ENCODE measurements around the gene LARP4B.

LARP4B gene

DNA sequence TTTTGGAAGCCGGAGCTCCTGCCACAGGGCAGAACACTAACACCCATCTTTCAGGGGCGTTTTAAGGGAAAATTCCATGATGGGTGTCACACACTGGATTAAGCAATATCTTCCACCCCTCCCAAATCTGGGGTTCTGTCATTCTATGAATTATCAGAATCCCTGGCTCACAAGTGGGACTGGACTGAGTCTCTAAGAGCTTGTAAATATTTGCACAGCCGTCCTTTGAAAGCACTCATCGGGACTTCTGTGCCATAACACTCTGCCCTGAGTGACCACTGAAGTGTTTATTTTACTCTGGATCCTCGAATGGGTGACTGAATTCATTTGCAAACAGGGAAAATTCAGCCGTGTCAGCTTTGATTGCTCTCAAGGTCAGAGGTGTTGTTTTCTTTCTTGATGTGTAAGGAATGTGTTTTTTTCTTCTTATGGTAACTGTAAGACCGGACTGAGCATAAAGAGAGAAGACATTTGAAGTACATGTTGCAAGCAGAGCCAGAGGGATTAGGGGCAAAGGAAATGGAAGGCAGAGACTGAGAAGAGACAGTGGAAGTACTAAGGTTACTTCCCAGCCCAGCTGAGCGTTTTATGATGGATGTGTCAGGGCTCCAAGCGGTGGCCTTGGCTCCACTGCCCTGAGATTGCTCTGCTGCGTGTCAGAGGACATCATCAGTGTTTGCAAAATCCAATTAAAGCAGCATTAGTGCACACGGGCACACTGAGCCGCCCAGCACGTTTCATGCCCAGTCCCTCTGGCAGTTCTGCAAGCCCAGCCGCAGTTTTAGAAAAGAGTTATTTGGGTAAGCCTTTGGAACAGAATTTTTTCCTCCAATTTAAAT lies 39.0 kb upstream of the LARP4B start:
- H3K27ac ChIP-seq (ENCODE audit: low read length) = peak overlapping the region; percentile 11
- H3K9me3 ChIP-seq (ENCODE audit: control insufficient read depth in 2 of 2, low read length in 2 of 2) = no peaks in the 10 kb centered on the region
- no peaks in the 10 kb centered on the region for H3K27me3 ChIP-seq (ENCODE audit: control insufficient read depth in 1 of 2, insufficient read depth in 2 of 2, low read length in 2 of 2)
- H3K4me1 ChIP-seq (ENCODE audit: control insufficient read depth, insufficient read depth, low read length) = peaks cover 13% of the 10 kb centered on the region
- peak overlapping the region in 1 of 2 donors; percentile 47 for H3K4me3 ChIP-seq (ENCODE audit: low read length in 2 of 2)
- H3K9ac ChIP-seq (ENCODE audit: low read length in 2 of 2) = peak overlapping the region in 1 of 2 donors; percentile 60
- no peaks in the 10 kb centered on the region for H3K36me3 ChIP-seq (ENCODE audit: control insufficient read depth in 2 of 2, insufficient read depth in 2 of 2, low read length in 2 of 2)

DNA sequence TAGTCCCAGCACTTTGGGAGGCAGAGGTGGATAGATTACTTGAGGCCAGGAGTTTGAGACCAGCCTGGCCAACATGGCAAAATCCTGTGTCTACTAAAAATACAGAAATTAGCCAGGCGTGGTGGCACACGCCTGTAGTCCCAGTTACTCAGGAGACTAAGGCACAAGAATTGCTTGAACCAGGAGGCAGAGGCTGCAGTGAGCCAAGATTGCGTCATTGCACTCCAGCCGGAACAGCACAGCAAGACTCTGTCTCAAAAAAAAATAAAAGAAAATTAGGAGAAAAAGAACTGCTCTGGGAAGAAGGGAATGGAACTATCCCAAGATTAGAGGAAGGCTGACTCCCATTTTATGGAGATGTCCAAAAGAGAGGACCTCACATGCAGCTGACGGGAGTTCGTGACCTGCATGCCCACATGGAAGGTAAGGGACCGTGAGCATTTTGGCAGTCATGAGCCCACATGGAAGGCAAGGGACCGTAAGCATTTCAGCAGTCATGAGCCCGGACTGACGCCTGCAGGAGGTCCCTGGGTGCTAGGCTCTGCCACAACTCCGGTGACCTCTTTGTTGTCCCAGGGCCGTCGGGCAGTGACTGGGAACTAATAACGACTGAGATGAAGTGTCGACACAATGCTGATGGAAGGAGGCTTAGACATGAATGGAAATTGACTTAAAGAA lies 38.1 kb upstream of the LARP4B start:
- Histone ChIP-seq H3K36me3 (ENCODE audit: control insufficient read depth in 2 of 2, insufficient read depth in 2 of 2, low read length in 2 of 2) (no peaks in the 10 kb centered on the region), H3K4me1 (ENCODE audit: control insufficient read depth, insufficient read depth, low read length) (peaks cover 13% of the 10 kb centered on the region), H3K9me3 (ENCODE audit: control insufficient read depth in 2 of 2, low read length in 2 of 2) (no peaks in the 10 kb centered on the region), H3K9ac (ENCODE audit: low read length in 2 of 2) (no peak overlapping the region), H3K4me3 (ENCODE audit: low read length in 2 of 2) (no peak overlapping the region), H3K27ac (ENCODE audit: low read length) (no peak overlapping the region), H3K27me3 (ENCODE audit: control insufficient read depth in 1 of 2, insufficient read depth in 2 of 2, low read length in 2 of 2) (no peaks in the 10 kb centered on the region)

DNA sequence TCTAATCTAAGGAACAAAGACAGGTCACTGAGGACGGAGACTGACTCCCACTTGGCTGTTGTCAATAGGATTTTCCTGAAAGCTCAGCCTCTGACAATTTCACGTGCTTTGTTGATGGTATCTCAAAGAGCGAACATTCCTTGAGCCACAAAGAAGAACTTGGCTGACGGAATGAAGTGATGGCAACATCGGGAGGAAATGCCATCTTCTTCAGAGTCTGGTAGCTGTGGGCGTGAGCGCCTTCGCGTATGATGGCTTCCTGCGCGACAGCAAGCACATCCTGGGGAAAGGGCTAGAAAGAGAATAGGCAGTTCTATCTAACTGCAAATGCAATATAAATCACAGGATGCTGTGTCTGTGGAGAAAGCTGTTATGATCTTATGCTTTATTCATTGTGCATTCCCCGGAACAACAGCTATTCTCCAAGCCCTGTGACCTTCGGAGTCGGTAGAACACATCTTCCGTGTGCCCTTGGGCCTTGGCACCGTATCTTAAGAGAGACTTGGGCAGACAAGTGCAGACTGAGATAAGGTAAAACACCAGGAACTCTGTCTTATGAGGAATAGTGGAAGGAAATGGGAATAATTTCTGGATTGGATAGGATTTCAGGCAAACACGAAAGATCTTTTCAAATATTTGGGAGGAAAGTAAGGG lies 37.2 kb upstream of the LARP4B start:
- Histone ChIP-seq H3K9me3 (ENCODE audit: control insufficient read depth in 2 of 2, low read length in 2 of 2) (no peaks in the 10 kb centered on the region), H3K4me1 (ENCODE audit: control insufficient read depth, insufficient read depth, low read length) (peaks cover 13% of the 10 kb centered on the region), H3K4me3 (ENCODE audit: low read length in 2 of 2) (no peak overlapping the region), H3K27me3 (ENCODE audit: control insufficient read depth in 1 of 2, insufficient read depth in 2 of 2, low read length in 2 of 2) (no peaks in the 10 kb centered on the region), H3K36me3 (ENCODE audit: control insufficient read depth in 2 of 2, insufficient read depth in 2 of 2, low read length in 2 of 2) (no peaks in the 10 kb centered on the region), H3K9ac (ENCODE audit: low read length in 2 of 2) (no peak overlapping the region), H3K27ac (ENCODE audit: low read length) (no peak overlapping the region)

DNA sequence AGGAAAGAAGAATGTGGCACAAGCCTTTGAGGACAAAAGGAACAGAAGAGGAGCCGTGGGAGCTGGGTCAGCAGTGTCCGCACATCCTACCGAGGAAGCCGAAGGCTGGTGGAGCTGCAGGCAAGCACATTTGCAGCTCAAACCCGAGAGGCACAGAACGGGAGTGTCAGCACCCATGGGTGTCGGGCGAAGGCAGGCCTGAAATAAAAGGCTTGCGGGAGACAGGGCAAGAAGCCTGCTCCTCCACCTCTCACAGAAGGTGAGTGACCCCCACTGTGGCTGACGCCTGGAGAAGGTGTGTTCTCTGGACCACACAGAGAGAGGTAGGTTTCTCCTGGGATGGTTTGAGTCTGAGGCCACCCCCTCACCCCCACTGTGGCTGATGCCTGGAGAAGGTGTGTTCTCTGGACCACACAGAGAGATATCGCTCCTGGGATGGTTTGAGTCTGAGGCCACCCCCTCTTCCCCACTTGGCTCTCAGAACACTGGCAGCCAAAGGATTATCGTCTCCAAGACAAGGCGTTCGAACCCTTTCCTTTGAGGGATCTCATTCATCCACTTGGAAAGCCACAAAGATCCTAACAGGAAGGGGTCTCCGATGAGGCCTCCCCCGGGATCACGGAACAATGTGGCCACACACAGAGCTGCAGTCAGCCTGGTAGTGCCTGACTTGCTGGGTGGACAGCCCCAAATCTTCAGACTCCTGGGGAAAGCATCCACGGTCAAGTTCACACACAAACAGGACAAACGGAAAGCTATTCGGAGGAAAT lies 35.1 kb upstream of the LARP4B start:
- Histone ChIP-seq H3K4me1 (ENCODE audit: control insufficient read depth, insufficient read depth, low read length) (peaks cover 13% of the 10 kb centered on the region), H3K9me3 (ENCODE audit: control insufficient read depth in 2 of 2, low read length in 2 of 2) (no peaks in the 10 kb centered on the region), H3K36me3 (ENCODE audit: control insufficient read depth in 2 of 2, insufficient read depth in 2 of 2, low read length in 2 of 2) (no peaks in the 10 kb centered on the region), H3K4me3 (ENCODE audit: low read length in 2 of 2) (no peak overlapping the region), H3K9ac (ENCODE audit: low read length in 2 of 2) (no peak overlapping the region), H3K27me3 (ENCODE audit: control insufficient read depth in 1 of 2, insufficient read depth in 2 of 2, low read length in 2 of 2) (peaks cover 0 to 6% of the 10 kb centered on the region in 2 donors), H3K27ac (ENCODE audit: low read length) (no peak overlapping the region)

DNA sequence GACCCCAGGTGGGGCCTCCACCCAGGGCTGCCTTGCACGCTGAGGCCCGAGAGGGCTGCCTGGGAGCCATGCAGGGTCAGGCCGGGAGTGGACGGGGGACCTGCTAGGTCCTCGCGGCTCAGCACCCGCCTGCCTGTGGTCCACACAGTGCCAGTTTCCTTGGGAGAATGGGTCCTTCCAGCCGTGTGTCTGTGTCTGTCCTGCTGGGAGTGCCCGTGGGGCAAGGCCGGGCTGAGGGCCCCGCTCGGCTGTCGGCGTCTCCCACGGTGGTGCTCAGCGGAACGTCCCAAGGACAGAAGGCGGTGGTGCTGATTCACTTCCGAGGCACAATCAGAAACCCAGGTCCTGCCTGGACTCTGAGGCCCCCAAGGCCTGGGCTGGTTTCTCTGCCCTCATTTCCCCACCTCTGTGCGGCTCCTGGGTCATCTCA lies 33.5 kb upstream of the LARP4B start:
- Histone ChIP-seq H3K4me1 (ENCODE audit: control insufficient read depth, insufficient read depth, low read length) (peaks cover under 1% of the 10 kb centered on the region), H3K36me3 (ENCODE audit: control insufficient read depth in 2 of 2, insufficient read depth in 2 of 2, low read length in 2 of 2) (no peaks in the 10 kb centered on the region), H3K4me3 (ENCODE audit: low read length in 2 of 2) (no peak overlapping the region), H3K27me3 (ENCODE audit: control insufficient read depth in 1 of 2, insufficient read depth in 2 of 2, low read length in 2 of 2) (peaks cover under 1 to 7% of the 10 kb centered on the region in 2 donors), H3K9ac (ENCODE audit: low read length in 2 of 2) (no peak overlapping the region), H3K27ac (ENCODE audit: low read length) (no peak overlapping the region), H3K9me3 (ENCODE audit: control insufficient read depth in 2 of 2, low read length in 2 of 2) (no peaks in the 10 kb centered on the region)

DNA sequence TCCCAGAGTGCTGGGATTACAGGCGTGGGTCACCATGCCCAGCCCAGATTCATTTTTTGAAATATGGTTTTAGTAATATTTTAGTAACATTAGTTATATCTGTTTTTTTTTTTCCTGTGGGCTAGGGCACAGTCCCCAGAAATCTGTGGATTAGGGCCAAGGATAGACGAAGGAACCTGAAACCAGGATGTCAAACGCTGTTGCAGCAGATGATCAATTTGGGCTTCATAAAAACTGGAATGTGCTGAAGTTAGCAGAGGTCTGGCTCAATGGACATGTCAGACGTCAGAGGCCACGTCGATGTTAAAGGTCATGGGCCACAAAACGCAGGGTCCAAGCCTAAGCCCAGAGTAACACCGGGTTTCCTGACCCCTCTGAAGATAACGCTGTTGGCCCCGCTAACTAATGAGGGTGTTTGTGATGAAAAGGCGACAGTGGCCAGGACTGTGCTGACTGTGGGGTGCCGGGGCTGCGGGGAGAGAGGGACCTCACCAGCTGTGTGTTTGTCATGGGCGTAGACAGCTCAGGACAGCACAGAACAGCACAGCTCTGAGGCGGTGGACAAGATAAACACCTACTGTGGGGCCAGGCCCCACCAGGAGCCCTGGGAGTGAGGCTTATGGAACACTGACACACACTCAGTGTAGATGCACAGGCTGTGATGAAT lies 32.9 kb upstream of the LARP4B start:
- H3K4me1 ChIP-seq (ENCODE audit: control insufficient read depth, insufficient read depth, low read length) = no peaks in the 10 kb centered on the region
- no peak overlapping the region for H3K9ac ChIP-seq (ENCODE audit: low read length in 2 of 2)
- H3K36me3 ChIP-seq (ENCODE audit: control insufficient read depth in 2 of 2, insufficient read depth in 2 of 2, low read length in 2 of 2) = no peaks in the 10 kb centered on the region
- no peak overlapping the region for H3K4me3 ChIP-seq (ENCODE audit: low read length in 2 of 2)
- H3K27me3 ChIP-seq (ENCODE audit: control insufficient read depth in 1 of 2, insufficient read depth in 2 of 2, low read length in 2 of 2) = peaks cover 2 to 8% of the 10 kb centered on the region in 2 donors
- H3K9me3 ChIP-seq (ENCODE audit: control insufficient read depth in 2 of 2, low read length in 2 of 2) = no peaks in the 10 kb centered on the region
- H3K27ac ChIP-seq (ENCODE audit: low read length) = no peak overlapping the region

DNA sequence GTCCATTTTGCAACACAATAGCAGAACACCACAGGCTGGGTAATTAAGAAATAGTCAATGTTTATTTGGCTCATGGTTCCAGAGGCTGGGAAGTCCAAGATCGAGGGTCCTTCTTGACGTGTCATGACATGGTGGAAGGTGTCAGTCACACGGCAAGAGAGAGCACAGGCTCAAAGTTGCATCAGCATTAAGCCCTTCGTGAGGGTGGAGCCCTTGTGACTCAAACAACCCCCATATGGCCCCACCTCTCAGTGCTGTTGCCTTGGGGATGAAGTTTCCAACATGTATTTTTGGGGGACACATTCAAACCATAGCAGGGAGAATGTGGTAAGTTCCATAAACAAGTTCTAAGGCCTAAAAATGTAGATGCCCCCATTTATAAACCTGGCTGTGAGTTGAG lies 32.1 kb upstream of the LARP4B start:
- Histone ChIP-seq H3K36me3 (ENCODE audit: control insufficient read depth in 2 of 2, insufficient read depth in 2 of 2, low read length in 2 of 2) (no peaks in the 10 kb centered on the region), H3K27me3 (ENCODE audit: control insufficient read depth in 1 of 2, insufficient read depth in 2 of 2, low read length in 2 of 2) (peaks cover 2 to 8% of the 10 kb centered on the region in 2 donors), H3K27ac (ENCODE audit: low read length) (no peak overlapping the region), H3K9me3 (ENCODE audit: control insufficient read depth in 2 of 2, low read length in 2 of 2) (no peaks in the 10 kb centered on the region), H3K9ac (ENCODE audit: low read length in 2 of 2) (no peak overlapping the region), H3K4me1 (ENCODE audit: control insufficient read depth, insufficient read depth, low read length) (no peaks in the 10 kb centered on the region), H3K4me3 (ENCODE audit: low read length in 2 of 2) (no peak overlapping the region)

DNA sequence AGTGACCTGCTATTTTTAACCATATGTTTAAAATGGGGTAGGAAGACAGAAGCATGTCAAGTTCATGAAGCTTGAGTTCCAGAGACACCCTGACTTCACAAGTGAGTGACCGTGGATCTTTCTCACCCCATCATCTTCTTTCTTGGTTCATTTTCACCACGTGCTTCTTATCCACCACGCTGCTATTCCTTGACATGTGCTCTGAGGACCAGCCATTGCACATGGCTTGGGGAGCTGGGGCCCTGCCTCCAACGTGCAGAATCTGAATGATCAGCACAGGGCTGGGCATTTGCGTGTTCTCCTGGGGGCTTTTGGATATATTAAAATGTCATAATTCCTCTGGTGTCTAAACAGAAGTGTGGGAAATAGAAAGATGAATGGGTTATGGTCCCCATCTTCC lies 31.7 kb upstream of the LARP4B start:
- no peak overlapping the region for H3K27ac ChIP-seq (ENCODE audit: low read length)
- H3K27me3 ChIP-seq (ENCODE audit: control insufficient read depth in 1 of 2, insufficient read depth in 2 of 2, low read length in 2 of 2) = peaks cover 2 to 8% of the 10 kb centered on the region in 2 donors
- no peak overlapping the region for H3K9ac ChIP-seq (ENCODE audit: low read length in 2 of 2)
- H3K36me3 ChIP-seq (ENCODE audit: control insufficient read depth in 2 of 2, insufficient read depth in 2 of 2, low read length in 2 of 2) = no peaks in the 10 kb centered on the region
- H3K4me1 ChIP-seq (ENCODE audit: control insufficient read depth, insufficient read depth, low read length) = no peaks in the 10 kb centered on the region
- H3K9me3 ChIP-seq (ENCODE audit: control insufficient read depth in 2 of 2, low read length in 2 of 2) = no peaks in the 10 kb centered on the region
- no peak overlapping the region for H3K4me3 ChIP-seq (ENCODE audit: low read length in 2 of 2)

DNA sequence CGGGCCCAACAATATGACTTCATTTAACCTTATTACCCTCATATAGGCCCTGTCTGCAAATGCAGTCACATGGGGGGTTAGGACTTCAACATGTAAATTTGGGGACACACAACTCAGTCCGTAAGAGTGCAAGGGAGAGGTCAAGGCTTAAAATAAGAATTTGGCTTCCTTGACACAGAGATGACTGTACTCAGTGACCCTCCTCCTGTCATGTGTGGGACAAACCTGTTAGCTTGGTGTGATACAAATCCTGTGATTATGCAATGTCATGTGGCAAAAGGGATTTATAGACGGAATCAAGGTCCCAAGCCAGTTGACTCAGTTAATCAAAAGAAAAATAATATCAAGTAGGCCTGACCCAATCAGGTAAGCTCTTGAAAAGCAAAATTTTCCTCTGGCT lies 30.8 kb upstream of the LARP4B start:
- Histone ChIP-seq H3K9me3 (ENCODE audit: control insufficient read depth in 2 of 2, low read length in 2 of 2) (no peaks in the 10 kb centered on the region), H3K9ac (ENCODE audit: low read length in 2 of 2) (no peak overlapping the region), H3K27ac (ENCODE audit: low read length) (no peak overlapping the region), H3K36me3 (ENCODE audit: control insufficient read depth in 2 of 2, insufficient read depth in 2 of 2, low read length in 2 of 2) (no peaks in the 10 kb centered on the region), H3K4me1 (ENCODE audit: control insufficient read depth, insufficient read depth, low read length) (no peaks in the 10 kb centered on the region), H3K27me3 (ENCODE audit: control insufficient read depth in 1 of 2, insufficient read depth in 2 of 2, low read length in 2 of 2) (peaks cover 2 to 8% of the 10 kb centered on the region in 2 donors), H3K4me3 (ENCODE audit: low read length in 2 of 2) (no peak overlapping the region)

DNA sequence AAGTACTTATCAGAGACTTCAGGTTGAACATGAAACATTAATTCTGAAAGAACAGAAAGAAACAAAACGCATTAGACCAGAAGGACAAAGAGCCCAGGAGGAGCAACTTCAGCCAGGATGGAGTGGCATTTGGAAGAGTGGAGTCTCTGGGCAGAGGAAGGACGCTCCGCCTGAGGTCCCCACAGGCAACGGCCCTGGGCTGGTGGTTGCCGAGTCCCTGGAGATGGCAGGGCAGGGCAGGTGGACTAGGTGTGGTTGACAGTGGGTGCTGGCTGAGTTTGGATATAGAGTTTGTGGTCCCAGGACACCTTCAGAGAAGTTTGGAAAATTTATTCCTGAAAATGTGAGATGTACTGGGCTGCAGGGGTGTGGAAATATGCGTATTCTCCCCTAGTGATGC lies 27.4 kb upstream of the LARP4B start:
- H3K27ac ChIP-seq (ENCODE audit: low read length) = no peak overlapping the region
- H3K36me3 ChIP-seq (ENCODE audit: control insufficient read depth in 2 of 2, insufficient read depth in 2 of 2, low read length in 2 of 2) = no peaks in the 10 kb centered on the region
- no peak overlapping the region for H3K9ac ChIP-seq (ENCODE audit: low read length in 2 of 2)
- H3K4me1 ChIP-seq (ENCODE audit: control insufficient read depth, insufficient read depth, low read length) = no peaks in the 10 kb centered on the region
- no peaks in the 10 kb centered on the region for H3K9me3 ChIP-seq (ENCODE audit: control insufficient read depth in 2 of 2, low read length in 2 of 2)
- no peak overlapping the region for H3K4me3 ChIP-seq (ENCODE audit: low read length in 2 of 2)
- H3K27me3 ChIP-seq (ENCODE audit: control insufficient read depth in 1 of 2, insufficient read depth in 2 of 2, low read length in 2 of 2) = peaks cover 2 to 9% of the 10 kb centered on the region in 2 donors
